ENCODE data around the gene ZNHIT1. TPM values are rescaled to one million over a fixed set of nuclear protein-coding genes. Genes with fewer than 3 reads are reported as not detected.

Gene ZNHIT1
- 10 to 100 TPM; 60.6 to 86.7 (median 77.6) TPM for total RNA-seq

DNA sequence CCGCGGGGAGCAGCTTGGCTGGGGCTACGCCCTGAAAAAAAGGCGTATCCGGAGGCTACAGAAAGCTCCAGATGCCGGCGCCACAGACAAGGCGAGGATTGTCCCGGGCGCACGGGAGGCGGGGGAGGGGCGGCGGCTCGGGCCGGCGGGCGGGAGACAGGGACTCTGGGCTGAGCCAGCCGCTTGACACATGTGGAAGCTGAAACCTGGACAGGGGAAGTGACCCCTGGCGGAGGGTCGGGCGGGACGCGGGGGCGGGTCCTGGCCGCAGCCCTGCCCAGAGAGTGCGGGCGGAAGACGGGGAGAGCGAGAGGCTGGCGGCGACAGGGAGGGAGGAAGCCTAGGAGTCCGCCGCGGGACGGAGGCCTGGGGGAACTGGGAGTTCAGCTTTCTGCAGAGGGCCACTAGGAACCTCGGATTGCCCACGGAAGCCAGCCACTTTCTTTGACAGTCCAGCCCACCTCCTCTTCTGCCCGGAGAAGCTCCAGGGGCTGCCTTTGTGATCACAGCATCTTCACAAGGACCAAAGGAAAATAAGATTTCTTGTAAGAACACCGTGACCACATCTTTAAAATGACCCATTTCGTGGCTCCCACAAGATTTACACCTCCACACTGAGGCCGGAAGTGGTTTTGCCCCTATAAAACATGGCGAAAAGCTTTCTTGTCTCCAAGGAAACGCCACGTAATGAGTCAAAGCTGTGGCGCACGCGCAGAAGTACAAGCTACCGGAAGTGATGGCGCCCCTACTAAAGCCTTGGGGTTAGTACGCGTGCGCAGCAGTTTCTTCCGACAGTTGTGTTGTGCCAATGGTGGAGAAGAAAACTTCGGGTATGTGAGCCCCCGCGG lies at the start of gene ZNHIT1, which contains the start of gene PLOD3:
TSS of gene ZNHIT1 (plus strand) at position 778 of the 848 bp plus-strand sequence. CDS start at position 809, 31 bp downstream.
TSS of gene PLOD3 (minus strand) at position 194 of the 848 bp plus-strand sequence. CDS start 307 bp downstream, outside the sequence.
- Histone ChIP-seq H3K9me3 (no peaks in the 10 kb centered on the region), H3K36me3 (peaks cover 15 to 47% (median 37%) of the 10 kb centered on the region in 4 donors), H3K4me3 (peak within 1 kb of the TSS; percentile 71 to 93 (median 82)), H3K27ac (replicated peaks in 1 of 4) (peak within 1 kb of the TSS; percentile 85 to 97 (median 94)), H3K4me1 (peaks cover 35 to 67% (median 46%) of the 10 kb centered on the region in 4 donors), H3K27me3 (no peaks in the 10 kb centered on the region)
- intact Hi-C loops (cut with DNase I): loop anchor here (2.0 kb wide), 1 partner anchor 27 kb away; the partner anchor contains the start of gene FIS1
- TF ChIP-seq EP300 (IDR thresholded peaks at IDR 0.05) (no peak), POLR2AphosphoS5 (IDR thresholded peaks at IDR 0.05) (peak; percentile 62 to 91), POLR2A (IDR thresholded peaks at IDR 0.05; ENCODE audit: low read depth) (no peak)
- TF ChIP-seq, protein P1, sequence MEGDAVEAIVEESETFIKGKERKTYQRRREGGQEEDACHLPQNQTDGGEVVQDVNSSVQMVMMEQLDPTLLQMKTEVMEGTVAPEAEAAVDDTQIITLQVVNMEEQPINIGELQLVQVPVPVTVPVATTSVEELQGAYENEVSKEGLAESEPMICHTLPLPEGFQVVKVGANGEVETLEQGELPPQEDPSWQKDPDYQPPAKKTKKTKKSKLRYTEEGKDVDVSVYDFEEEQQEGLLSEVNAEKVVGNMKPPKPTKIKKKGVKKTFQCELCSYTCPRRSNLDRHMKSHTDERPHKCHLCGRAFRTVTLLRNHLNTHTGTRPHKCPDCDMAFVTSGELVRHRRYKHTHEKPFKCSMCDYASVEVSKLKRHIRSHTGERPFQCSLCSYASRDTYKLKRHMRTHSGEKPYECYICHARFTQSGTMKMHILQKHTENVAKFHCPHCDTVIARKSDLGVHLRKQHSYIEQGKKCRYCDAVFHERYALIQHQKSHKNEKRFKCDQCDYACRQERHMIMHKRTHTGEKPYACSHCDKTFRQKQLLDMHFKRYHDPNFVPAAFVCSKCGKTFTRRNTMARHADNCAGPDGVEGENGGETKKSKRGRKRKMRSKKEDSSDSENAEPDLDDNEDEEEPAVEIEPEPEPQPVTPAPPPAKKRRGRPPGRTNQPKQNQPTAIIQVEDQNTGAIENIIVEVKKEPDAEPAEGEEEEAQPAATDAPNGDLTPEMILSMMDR (IDR thresholded peaks at IDR 0.05): peak in 1 of 3 experiments; percentile 7
- under 1% methylated on average over 52 of the region's 57 CpGs for WGBS
- DNase-seq (ENCODE audit: extremely low spot score): peak; percentile 99

DNA sequence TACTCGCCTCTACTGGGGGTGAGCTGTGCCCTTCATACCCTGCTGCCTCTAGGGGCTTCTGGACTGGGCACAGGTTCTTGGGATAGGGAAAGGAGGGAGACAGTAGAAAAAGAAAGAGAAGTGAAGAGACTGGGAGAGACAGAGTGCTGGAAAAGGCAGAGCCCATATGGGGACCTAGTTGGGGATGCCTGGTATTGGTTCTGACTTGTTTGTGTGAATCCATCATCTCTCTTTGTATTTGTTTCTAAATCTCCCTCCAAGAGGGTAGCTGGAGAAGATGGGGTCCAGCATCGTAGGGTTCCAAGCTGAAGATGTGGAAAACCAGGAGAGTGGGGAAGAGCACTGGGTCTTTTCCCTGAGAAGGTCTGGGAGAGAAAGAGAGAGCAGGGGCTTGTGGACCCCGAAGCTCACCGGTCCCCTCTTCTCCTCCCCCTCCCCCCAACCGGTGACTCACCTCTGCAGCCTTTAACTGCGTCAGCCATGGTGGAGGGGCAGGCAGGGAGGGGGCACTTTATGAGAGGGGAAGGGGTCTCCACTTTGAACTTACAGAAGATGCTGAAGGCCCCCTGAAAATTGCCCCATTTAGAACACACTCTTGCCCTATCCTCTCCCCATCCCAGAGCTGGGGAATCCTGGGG lies 49.4 kb upstream of the ZNHIT1 start:
- Histone ChIP-seq H3K9me3 (no peaks in the 10 kb centered on the region), H3K4me3 (no peak overlapping the region), H3K4me1 (peaks cover 53 to 69% (median 58%) of the 10 kb centered on the region in 4 donors), H3K27ac (replicated peaks in 1 of 4) (no peak overlapping the region), H3K27me3 (peaks cover 34 to 100% (median 99%) of the 10 kb centered on the region in 4 donors), H3K36me3 (no peaks in the 10 kb centered on the region)
- no peak for DNase-seq (ENCODE audit: extremely low spot score)
- 7% methylated on average over 6 of the region's 6 CpGs for WGBS
- TF ChIP-seq POLR2A (IDR thresholded peaks at IDR 0.05; ENCODE audit: low read depth) (no peak), POLR2AphosphoS5 (IDR thresholded peaks at IDR 0.05) (no peak), EP300 (IDR thresholded peaks at IDR 0.05) (no peak)
- TF ChIP-seq, protein P1 (IDR thresholded peaks at IDR 0.05): no peak
- intact Hi-C loops (cut with DNase I): loop anchor here (1.0 kb wide), 1 partner anchor 24 kb away; no protein-coding TSS in a partner anchor

DNA sequence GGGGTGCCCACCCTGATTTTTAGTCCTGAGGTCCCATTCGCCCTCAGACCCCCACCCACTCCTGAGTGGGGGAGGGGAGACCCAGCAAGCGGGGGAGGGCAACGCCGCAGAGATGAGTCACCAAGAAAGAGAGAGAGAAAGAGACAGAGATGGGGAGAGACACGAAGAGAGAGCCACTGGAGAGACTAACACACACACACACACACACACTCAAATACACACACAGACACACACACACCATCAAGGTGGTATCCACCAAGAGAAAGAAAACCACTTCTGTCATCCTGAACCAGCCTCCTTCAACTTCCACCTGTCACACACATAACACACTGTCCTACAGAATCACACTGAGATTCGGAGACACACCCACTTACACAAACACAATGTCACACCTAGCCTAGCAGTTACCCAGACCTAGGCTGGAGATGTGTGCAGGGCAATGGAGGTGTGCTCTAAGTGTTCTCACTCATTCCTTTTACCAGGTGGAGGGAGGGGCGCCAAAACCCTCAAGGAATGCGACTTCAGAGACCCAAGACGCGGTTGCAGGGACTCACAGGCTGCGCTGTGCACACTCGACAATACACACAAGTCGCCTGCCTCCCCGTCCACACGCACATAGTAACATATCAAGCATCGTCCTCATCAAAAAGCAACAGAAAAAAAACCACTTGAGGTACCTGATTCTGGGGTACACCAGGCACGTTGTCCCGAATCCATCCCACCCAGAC lies 48.7 kb upstream of the ZNHIT1 start:
- Histone ChIP-seq H3K9me3 (no peaks in the 10 kb centered on the region), H3K36me3 (no peaks in the 10 kb centered on the region), H3K27me3 (peaks cover 27 to 100% (median 99%) of the 10 kb centered on the region in 4 donors), H3K27ac (replicated peaks in 1 of 4) (no peak overlapping the region), H3K4me3 (no peak overlapping the region), H3K4me1 (peaks cover 53 to 69% (median 57%) of the 10 kb centered on the region in 4 donors)
- intact Hi-C loops (cut with DNase I): loop anchor here (1.0 kb wide), 1 partner anchor 25 kb away; no protein-coding TSS in a partner anchor
- no peak for TF ChIP-seq POLR2AphosphoS5 (IDR thresholded peaks at IDR 0.05)
- TF ChIP-seq, protein P1 (IDR thresholded peaks at IDR 0.05): no peak
- TF ChIP-seq POLR2A (IDR thresholded peaks at IDR 0.05; ENCODE audit: low read depth): no peak
- no peak for TF ChIP-seq EP300 (IDR thresholded peaks at IDR 0.05)
- 2% methylated on average over 9 of the region's 18 CpGs for WGBS
- no peak for DNase-seq (ENCODE audit: extremely low spot score)

DNA sequence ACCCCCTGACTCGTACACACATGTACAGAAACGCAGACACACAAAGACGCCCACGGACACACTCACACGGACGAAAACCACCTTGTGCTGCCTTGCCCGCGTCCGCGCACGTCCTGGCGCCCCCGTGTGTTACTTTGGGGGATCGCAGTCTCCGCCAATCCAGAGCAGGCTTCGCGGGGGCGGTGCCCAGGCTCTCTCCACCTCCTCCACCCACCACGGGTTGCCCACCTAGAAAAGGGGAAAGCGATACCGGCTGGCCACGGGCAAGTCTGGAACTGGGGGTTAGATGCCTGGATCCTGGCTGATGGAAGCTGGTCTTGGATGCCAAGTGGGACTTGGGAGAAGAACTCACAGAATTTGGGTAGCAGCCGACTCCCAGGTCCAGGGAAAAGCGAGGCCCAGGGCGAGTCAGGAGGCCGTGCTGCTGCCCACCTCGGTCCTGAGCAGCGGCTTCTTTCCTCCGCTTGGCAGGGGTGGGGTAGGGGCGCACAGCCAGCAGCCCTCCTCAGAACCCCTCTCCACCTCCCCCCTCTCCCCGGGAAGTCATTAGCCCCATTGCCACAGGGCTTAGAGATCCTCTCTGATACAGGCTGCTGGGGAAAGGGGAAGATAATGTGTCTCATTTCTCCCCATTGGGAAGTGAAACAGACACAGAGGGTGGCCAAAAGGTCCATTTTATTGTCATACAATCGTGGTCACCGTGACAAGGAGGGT lies 48.0 kb upstream of the ZNHIT1 start:
- WGBS: 0% methylated on average over 18 of the region's 33 CpGs
- Histone ChIP-seq H3K9me3 (no peaks in the 10 kb centered on the region), H3K4me3 (no peak overlapping the region), H3K27me3 (peaks cover 25 to 100% (median 99%) of the 10 kb centered on the region in 4 donors), H3K4me1 (peaks cover 48 to 66% (median 53%) of the 10 kb centered on the region in 4 donors), H3K27ac (replicated peaks in 1 of 4) (no peak overlapping the region), H3K36me3 (no peaks in the 10 kb centered on the region)
- no peak for DNase-seq (ENCODE audit: extremely low spot score)
- TF ChIP-seq, protein P1 (IDR thresholded peaks at IDR 0.05): peak; percentile 73 to 93 (median 75)
- TF ChIP-seq POLR2AphosphoS5 (IDR thresholded peaks at IDR 0.05) (peak in 1 of 2 donors; percentile 12), EP300 (IDR thresholded peaks at IDR 0.05) (no peak), POLR2A (IDR thresholded peaks at IDR 0.05; ENCODE audit: low read depth) (no peak)
- intact Hi-C loops (cut with DNase I): loop anchor here (1.0 kb wide), 1 partner anchor 26 kb away; no protein-coding TSS in a partner anchor
